HCT116 (cell line): ENCODE measurements around the gene ESPNL. TPM values are rescaled to one million over a fixed set of nuclear protein-coding genes. Genes with fewer than 3 reads are reported as not detected.

Experiments used
- ATAC-seq: fragments of 200-7000 bp; cut with Tn5 transposase; 2 replicates; pipeline ENCODE4 v1.9.1; 2020; ENCODE audit warnings: mild to moderate bottlenecking, moderate library complexity
- BruUV-seq: library from RNA; stranded (reverse); fragments of 400-500 nt; replicated peaks from 2 replicates; lab custom pipeline; 2021; lab: Mats Ljungman, UMichigan
- CTCF ChIA-PET: fragments of 300-600 bp; sonication (Branson Sonifier 250); formaldehyde crosslinking; loops from one replicate; lab custom pipeline; 2021; ENCODE audit warnings: antibody characterized with exemption; lab: Charles Lee
- POLR2A ChIA-PET: fragments of 300-600, 350-600 bp; sonication (Branson Sonifier 250); formaldehyde crosslinking; loops from one replicate; lab custom pipeline; 2021; ENCODE audit warnings: antibody characterized with exemption; lab: Charles Lee
- RAD21 ChIA-PET, 2 experiments: fragments of 300-600 bp; sonication (Branson Sonifier 250); formaldehyde crosslinking; loops; one replicate each; lab custom pipeline; 2023; ENCODE audit warnings: low total read pairs in 2 of 2; ENCODE audit not compliant: uncharacterized antibody in 2 of 2, unreplicated experiment in 2 of 2, low non-redundant PET in 1 of 2; lab: Charles Lee
- DNase-seq: peaks from one replicate; pipeline ENCODE4 v3.0.0-alpha.2; 2010; ENCODE audit warnings: low read depth, low spot score
- H2AFZ ChIP-seq: fragments of 200-600 bp; shearing (Covaris generic), sonication (generic); 2 replicates; pipeline ENCODE4 v1.6.1; 2017; ENCODE audit warnings: low read depth, mixed run types, mixed read lengths, antibody characterized with exemption, low read length; ENCODE audit not compliant: poor library complexity, severe bottlenecking
- H3K27ac ChIP-seq: 2 replicates; pipeline ENCODE4 v1.5.1; 2012; ENCODE audit warnings: low read depth, low read length
- H3K27me3 ChIP-seq: fragments of 200-600 bp; sonication (generic); 2 replicates; pipeline ENCODE4 v1.6.1; 2016; ENCODE audit warnings: mixed run types, low read length, mixed read lengths; ENCODE audit not compliant: insufficient read depth
- H3K36me3 ChIP-seq, 2 experiments: fragments of 200-500 bp in 1 of 2; fragments of 200-600 bp in 1 of 2; sonication (Bioruptor generic) in 1 of 2; sonication (generic) in 1 of 2; 2 replicates each; pipeline versions ENCODE4 v1.5.1 to v1.6.1; 2014 to 2016; ENCODE audit warnings: low read length in 2 of 2, inconsistent platforms in 1 of 2, mixed read lengths in 1 of 2, mixed run types in 1 of 2; ENCODE audit not compliant: insufficient read depth in 2 of 2, control insufficient read depth in 1 of 2
- H3K4me1 ChIP-seq, 2 experiments: fragments of 200-600 bp in 1 of 2; sonication (generic) in 1 of 2; 2 replicates each; pipeline versions ENCODE4 v1.5.1 to v1.6.1; 2012 to 2017; ENCODE audit warnings: low read length in 2 of 2, inconsistent platforms in 1 of 2, mild to moderate bottlenecking in 1 of 2, mixed read lengths in 1 of 2, mixed run types in 1 of 2, moderate library complexity in 1 of 2; ENCODE audit not compliant: insufficient read depth in 2 of 2, control insufficient read depth in 1 of 2
- H3K4me2 ChIP-seq: fragments of 200-600 bp; sonication (generic); 2 replicates; pipeline ENCODE4 v1.6.1; 2017; ENCODE audit warnings: mixed run types, low read length, mixed read lengths
- H3K4me3 ChIP-seq, 2 experiments: fragments of 200-600 bp in 1 of 2; sonication (generic) in 1 of 2; replicated peaks in 1 of 2; 2 replicates each; pipeline ENCODE4 v1.5.1; 2011 to 2016; ENCODE audit warnings: low read length in 2 of 2, control low read depth in 1 of 2, low read depth in 1 of 2, mild to moderate bottlenecking in 1 of 2, mixed read lengths in 1 of 2, mixed run types in 1 of 2
- H3K79me2 ChIP-seq: fragments of 200-600 bp; sonication (generic); 2 replicates; pipeline ENCODE4 v1.6.1; 2017; ENCODE audit warnings: mild to moderate bottlenecking, mixed run types, low read length, moderate library complexity, mixed read lengths; ENCODE audit not compliant: insufficient read depth
- H3K9ac ChIP-seq: fragments of 200-600 bp; sonication (generic); 2 replicates; pipeline ENCODE4 v1.6.1; 2016; ENCODE audit warnings: low read length, mixed read lengths
- H3K9me2 ChIP-seq: fragments of 200-600 bp; sonication (generic), shearing (Covaris generic); 2 replicates; pipeline ENCODE4 v1.6.1; 2017; ENCODE audit warnings: mixed run types, mild to moderate bottlenecking, moderate library complexity; ENCODE audit not compliant: insufficient read depth
- H3K9me3 ChIP-seq, 2 experiments: fragments of 200-500 bp in 1 of 2; fragments of 200-600 bp in 1 of 2; sonication (Bioruptor generic) in 1 of 2; sonication (generic) in 1 of 2; 2 replicates each; pipeline ENCODE4 v1.6.1; 2014 to 2017; ENCODE audit warnings: low read length in 2 of 2, mixed read lengths in 2 of 2, inconsistent platforms in 1 of 2, low read depth in 1 of 2, mild to moderate bottlenecking in 1 of 2, mixed run types in 1 of 2, moderate library complexity in 1 of 2; ENCODE audit not compliant: control insufficient read depth in 1 of 2, insufficient read depth in 1 of 2
- H4K20me1 ChIP-seq: fragments of 200-600 bp; sonication (generic), shearing (Covaris generic); 2 replicates; pipeline ENCODE4 v1.6.1; 2017; ENCODE audit warnings: mixed run types, mild to moderate bottlenecking, moderate library complexity; ENCODE audit not compliant: insufficient read depth
- CBX3 ChIP-seq: IDR thresholded peaks from 2 replicates; pipeline ENCODE4 v1.6.1; 2012; ENCODE audit warnings: low read depth
- CEBPB ChIP-seq: IDR thresholded peaks from 2 replicates; pipeline ENCODE4 v1.6.1; 2012; ENCODE audit warnings: low read depth
- ELF1 ChIP-seq: IDR thresholded peaks from 2 replicates; pipeline ENCODE4 v1.6.1; 2012; ENCODE audit warnings: low read depth, borderline replicate concordance
- EZH2 ChIP-seq: fragments of 200-600 bp; sonication (generic); IDR thresholded peaks from 2 replicates; pipeline ENCODE4 v1.6.1; 2017; ENCODE audit warnings: antibody characterized with exemption, mixed run types
- EZH2phosphoT487 ChIP-seq: fragments of 200-600 bp; IDR thresholded peaks from 2 replicates; pipeline ENCODE4 v1.6.1; 2018; ENCODE audit warnings: antibody characterized with exemption, borderline replicate concordance
- FOSL1 ChIP-seq: IDR thresholded peaks from 2 replicates; pipeline ENCODE4 v1.6.1; 2012; ENCODE audit warnings: low read depth
- JUND ChIP-seq: IDR thresholded peaks from 2 replicates; pipeline ENCODE4 v1.6.1; 2012
- POLR2A ChIP-seq: IDR thresholded peaks from 2 replicates; pipeline ENCODE4 v1.7.0; 2011; ENCODE audit warnings: borderline replicate concordance; ENCODE audit not compliant: insufficient read depth, insufficient read length; ENCODE audit errors: extremely low read depth
- POLR2AphosphoS5 ChIP-seq: IDR thresholded peaks from 2 replicates; pipeline ENCODE4 v1.6.1; 2011; ENCODE audit warnings: mild to moderate bottlenecking, low read depth, low read length, moderate library complexity
- RAD21 ChIP-seq: IDR thresholded peaks from 2 replicates; pipeline ENCODE4 v1.6.1; 2012; ENCODE audit warnings: low read depth, mild to moderate bottlenecking
- SIN3A ChIP-seq: IDR thresholded peaks from 2 replicates; pipeline ENCODE4 v1.6.1; 2012; ENCODE audit warnings: low read depth
- SRF ChIP-seq: IDR thresholded peaks from 2 replicates; pipeline ENCODE4 v1.6.1; 2012; ENCODE audit warnings: low read depth
- YY1 ChIP-seq: IDR thresholded peaks from 2 replicates; pipeline ENCODE4 v1.6.1; 2011; ENCODE audit warnings: low read length, low read depth, moderate library complexity, mild to moderate bottlenecking; ENCODE audit not compliant: insufficient replicate concordance; ENCODE audit errors: extremely low read depth
- ZFX ChIP-seq: fragments of 450-650 bp; IDR thresholded peaks from 2 replicates; pipeline ENCODE4 v1.6.1; 2017
- intact Hi-C: fragments of 100-400 bp; cut with micrococcal nuclease; formaldehyde crosslinking; loops from 2 replicates; pipeline ENCODE4 v1.10.0; 2022
- total RNA-seq: library from RNA; stranded (reverse); gene quantifications from one replicate; pipeline ENCODE4 v1.2.1, GENCODE V29; 2021; ENCODE audit not compliant: unreplicated experiment
- TF ChIP-seq, protein P1 (sequence below): IDR thresholded peaks from 2 replicates; pipeline ENCODE4 v1.6.1; 2012
- TF ChIP-seq, protein P2 (sequence below): IDR thresholded peaks from 2 replicates; pipeline ENCODE4 v1.6.1; 2011; ENCODE audit warnings: mild to moderate bottlenecking, low read length, moderate library complexity; ENCODE audit not compliant: insufficient replicate concordance; ENCODE audit errors: extremely low read depth
- TF ChIP-seq, protein P3 (sequence below): IDR thresholded peaks from 2 replicates; pipeline ENCODE4 v1.6.1; 2012

ESPNL gene
- total RNA-seq, 1 experiment from 2014 or later: 0.22 TPM

DNA sequence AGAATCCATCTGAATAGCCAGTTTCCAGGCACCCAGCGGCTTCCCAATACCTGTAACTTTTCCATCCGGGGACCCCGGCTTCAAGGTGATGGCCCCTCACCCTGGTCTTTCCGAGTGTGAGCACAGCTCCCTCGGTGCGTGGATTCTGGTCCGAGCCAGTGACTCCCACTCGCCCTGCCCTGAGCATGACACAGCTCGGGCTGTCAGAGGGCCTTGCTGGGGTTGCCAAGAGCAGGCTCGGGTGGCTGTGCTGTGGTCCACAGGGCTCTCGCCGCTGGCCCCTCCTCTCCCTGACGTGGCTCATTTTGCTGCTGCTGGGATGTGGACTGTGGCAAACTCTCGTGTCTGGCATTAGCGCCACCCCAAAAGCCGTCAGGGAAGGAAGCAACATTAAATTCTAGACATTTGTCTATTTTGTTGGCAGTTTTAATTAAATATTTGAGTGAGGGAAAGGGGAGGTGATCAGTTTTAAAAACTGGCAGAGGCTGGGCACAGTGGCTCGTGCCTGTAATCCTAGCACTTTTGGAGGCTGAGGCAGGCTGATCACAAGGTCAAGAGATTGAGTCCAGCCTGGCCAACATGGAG is 5.6 kb upstream of the ESPNL start:
- ATAC-seq (no peak), DNase-seq (no peak)
- BruUV-seq: no TSS peak
- H3K36me3 ChIP-seq: no peaks in the 10 kb centered on the region
- TF ChIP-seq CBX3: no peak
- no peak for TF ChIP-seq POLR2A
- no peak for TF ChIP-seq CEBPB
- TF ChIP-seq YY1: no peak
- TF ChIP-seq RAD21: no peak
- no peak for TF ChIP-seq FOSL1
- TF ChIP-seq JUND: no peak
- TF ChIP-seq, protein P1, sequence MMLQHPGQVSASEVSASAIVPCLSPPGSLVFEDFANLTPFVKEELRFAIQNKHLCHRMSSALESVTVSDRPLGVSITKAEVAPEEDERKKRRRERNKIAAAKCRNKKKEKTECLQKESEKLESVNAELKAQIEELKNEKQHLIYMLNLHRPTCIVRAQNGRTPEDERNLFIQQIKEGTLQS: no peak
- POLR2A ChIA-PET: no interaction called here
- H3K4me2 ChIP-seq: no peak overlapping the region
- RAD21 ChIA-PET: no interaction called here
- no peaks in the 10 kb centered on the region for H3K27me3 ChIP-seq
- H3K4me1 ChIP-seq: peaks cover 6 to 15% of the 10 kb centered on the region in 2 experiments; a peak in 3 of 4 replicates
- CTCF ChIA-PET: no interaction called here
- no peaks in the 10 kb centered on the region for H3K9me3 ChIP-seq
- H2AFZ ChIP-seq: no peak overlapping the region
- intact Hi-C loops: no loop called here
- no peaks in the 10 kb centered on the region for H3K9me2 ChIP-seq
- no peak overlapping the region for H3K27ac ChIP-seq
- no peaks in the 10 kb centered on the region for H4K20me1 ChIP-seq
- H3K4me3 ChIP-seq: no peak overlapping the region
- H3K79me2 ChIP-seq: no peaks in the 10 kb centered on the region
- H3K9ac ChIP-seq: no peak overlapping the region

DNA sequence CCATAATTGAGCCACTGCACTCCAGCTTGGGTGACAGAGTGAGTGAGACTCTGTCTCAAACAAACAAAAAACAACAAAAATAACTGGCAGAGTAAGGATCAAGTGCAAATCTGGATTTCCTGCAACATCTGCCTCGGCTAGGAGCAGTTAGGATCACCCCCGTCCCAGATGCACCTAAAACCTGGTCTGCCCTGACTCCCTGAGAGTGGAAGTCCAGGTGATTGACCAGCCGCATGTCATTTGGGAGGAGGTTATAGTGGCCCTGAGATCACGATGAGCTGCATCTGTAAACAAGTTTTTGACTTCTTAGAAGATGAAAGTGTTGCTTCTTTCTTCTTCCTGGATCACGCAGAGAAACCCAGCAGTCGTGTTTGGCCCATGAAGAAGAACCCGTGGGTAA is 5.0 kb upstream of the ESPNL start:
- Histone ChIP-seq H3K9ac (no peak overlapping the region), H3K4me1 (peaks cover 6 to 15% of the 10 kb centered on the region in 2 experiments; a peak in 3 of 4 replicates), H3K9me3 (no peaks in the 10 kb centered on the region), H3K27ac (no peak overlapping the region), H3K4me2 (no peak overlapping the region), H2AFZ (no peak overlapping the region), H3K27me3 (no peaks in the 10 kb centered on the region), H3K36me3 (no peaks in the 10 kb centered on the region), H3K4me3 (no peak overlapping the region), H3K79me2 (no peaks in the 10 kb centered on the region), H3K9me2 (no peaks in the 10 kb centered on the region), H4K20me1 (no peaks in the 10 kb centered on the region)
- POLR2A ChIA-PET: no interaction called here
- intact Hi-C loops: no loop called here
- BruUV-seq: no TSS peak
- no peak for ATAC-seq
- CTCF ChIA-PET: no interaction called here
- no peak for DNase-seq
- RAD21 ChIA-PET: interaction anchor here in 1 of 2 experiments (0.7 kb wide), 1 partner anchor 44 kb away, joined by 3 read pairs; no protein-coding TSS in a partner anchor
- no peak for TF ChIP-seq EZH2
- TF ChIP-seq, protein P2, sequence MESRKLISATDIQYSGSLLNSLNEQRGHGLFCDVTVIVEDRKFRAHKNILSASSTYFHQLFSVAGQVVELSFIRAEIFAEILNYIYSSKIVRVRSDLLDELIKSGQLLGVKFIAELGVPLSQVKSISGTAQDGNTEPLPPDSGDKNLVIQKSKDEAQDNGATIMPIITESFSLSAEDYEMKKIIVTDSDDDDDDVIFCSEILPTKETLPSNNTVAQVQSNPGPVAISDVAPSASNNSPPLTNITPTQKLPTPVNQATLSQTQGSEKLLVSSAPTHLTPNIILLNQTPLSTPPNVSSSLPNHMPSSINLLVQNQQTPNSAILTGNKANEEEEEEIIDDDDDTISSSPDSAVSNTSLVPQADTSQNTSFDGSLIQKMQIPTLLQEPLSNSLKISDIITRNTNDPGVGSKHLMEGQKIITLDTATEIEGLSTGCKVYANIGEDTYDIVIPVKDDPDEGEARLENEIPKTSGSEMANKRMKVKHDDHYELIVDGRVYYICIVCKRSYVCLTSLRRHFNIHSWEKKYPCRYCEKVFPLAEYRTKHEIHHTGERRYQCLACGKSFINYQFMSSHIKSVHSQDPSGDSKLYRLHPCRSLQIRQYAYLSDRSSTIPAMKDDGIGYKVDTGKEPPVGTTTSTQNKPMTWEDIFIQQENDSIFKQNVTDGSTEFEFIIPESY: no peak
- no peak for TF ChIP-seq SRF
- TF ChIP-seq POLR2AphosphoS5: no peak
- TF ChIP-seq ELF1: no peak
- TF ChIP-seq RAD21: no peak
- TF ChIP-seq POLR2A: no peak
- TF ChIP-seq SIN3A: no peak
- TF ChIP-seq, protein P3, sequence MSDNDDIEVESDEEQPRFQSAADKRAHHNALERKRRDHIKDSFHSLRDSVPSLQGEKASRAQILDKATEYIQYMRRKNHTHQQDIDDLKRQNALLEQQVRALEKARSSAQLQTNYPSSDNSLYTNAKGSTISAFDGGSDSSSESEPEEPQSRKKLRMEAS: no peak
- TF ChIP-seq EZH2phosphoT487: no peak
- TF ChIP-seq ZFX: no peak
- no peak for TF ChIP-seq CBX3
- TF ChIP-seq YY1: no peak
